NT2/D1 (cell line): ENCODE data around the gene PRRC2A.
A peak's percentile ranks its signal among the peaks of the same experiment; 100 is the strongest.

Experiments used
- DNase-seq: peaks from one replicate; pipeline ENCODE4 v3.0.0-alpha.2; 2011; ENCODE audit warnings: low read depth, low spot score
- H3K27me3 ChIP-seq: 2 replicates; pipeline ENCODE4 v1.6.0; 2011; ENCODE audit warnings: mild to moderate bottlenecking; ENCODE audit not compliant: insufficient read length, insufficient read depth
- H3K36me3 ChIP-seq: 2 replicates; pipeline ENCODE4 v1.6.1; 2011; ENCODE audit warnings: mild to moderate bottlenecking, low read length, mixed read lengths; ENCODE audit not compliant: insufficient read depth, insufficient read length
- H3K4me1 ChIP-seq: 2 replicates; pipeline ENCODE4 v1.5.1; 2011; ENCODE audit not compliant: insufficient read depth, insufficient read length
- H3K4me3 ChIP-seq: 2 replicates; pipeline ENCODE4 v1.5.1; 2011; ENCODE audit warnings: low read depth; ENCODE audit not compliant: insufficient read length
- H3K9ac ChIP-seq: 2 replicates; pipeline ENCODE4 v1.6.0; 2011; ENCODE audit warnings: low read depth; ENCODE audit not compliant: insufficient read length
- H3K9me3 ChIP-seq: 2 replicates; pipeline ENCODE4 v1.5.1; 2011; ENCODE audit warnings: mild to moderate bottlenecking, low read length; ENCODE audit not compliant: insufficient read depth
- SUZ12 ChIP-seq: IDR thresholded peaks from 2 replicates; pipeline ENCODE4 v1.6.1; 2011; ENCODE audit not compliant: insufficient read length, insufficient read depth; ENCODE audit errors: extremely low read depth
- YY1 ChIP-seq: IDR thresholded peaks from 2 replicates; pipeline ENCODE4 v1.6.1; 2011; ENCODE audit not compliant: insufficient read length, insufficient read depth
- ZNF274 ChIP-seq: IDR thresholded peaks from 2 replicates; pipeline ENCODE4 v1.6.1; 2011; ENCODE audit warnings: mild to moderate bottlenecking, low read depth, low read length

Gene PRRC2A

GRCh38 chr6:31676904-31677303 lies 56.4 kb downstream of the PRRC2A start:
- Histone ChIP-seq H3K4me1 (no peaks in the 10 kb centered on the region), H3K9ac (no peak overlapping the region), H3K27me3 (no peaks in the 10 kb centered on the region), H3K9me3 (no peaks in the 10 kb centered on the region), H3K4me3 (no peak overlapping the region), H3K36me3 (peaks cover 21% of the 10 kb centered on the region)
- TF ChIP-seq ZNF274 (no peak), SUZ12 (no peak), YY1 (no peak)
- no peak for DNase-seq

- Histone ChIP-seq H3K9ac (no peak overlapping the region), H3K36me3 (peaks cover 13% of the 10 kb centered on the region), H3K4me3 (no peak overlapping the region), H3K4me1 (no peaks in the 10 kb centered on the region), H3K9me3 (no peaks in the 10 kb centered on the region), H3K27me3 (no peaks in the 10 kb centered on the region)
- TF ChIP-seq ZNF274: no peak
- no peak for TF ChIP-seq YY1
- TF ChIP-seq SUZ12: no peak
- no peak for DNase-seq
Measured at GRCh38 chr6:31677955-31678354, 57.4 kb downstream of the PRRC2A start.

- H3K4me1 ChIP-seq: peaks cover 2% of the 10 kb centered on the region
- no peaks in the 10 kb centered on the region for H3K9me3 ChIP-seq
- TF ChIP-seq ZNF274 (no peak), SUZ12 (no peak), YY1 (no peak)
- H3K27me3 ChIP-seq: no peaks in the 10 kb centered on the region
- peak within 1 kb of the TSS; percentile 45 for H3K4me3 ChIP-seq
- peaks cover 19% of the 10 kb centered on the region for H3K36me3 ChIP-seq
- H3K9ac ChIP-seq: peak within 1 kb of the TSS; percentile 76
- peak; percentile 50 for DNase-seq
Measured at GRCh38 chr6:31680226-31681134, 60.0 kb downstream of the PRRC2A start, which contains the start of gene LY6G5C. Gene LY6G5C, minus strand, starts transcription at chr6:31681067. Its CDS starts 694 bp downstream, at chr6:31680373.

DNA sequence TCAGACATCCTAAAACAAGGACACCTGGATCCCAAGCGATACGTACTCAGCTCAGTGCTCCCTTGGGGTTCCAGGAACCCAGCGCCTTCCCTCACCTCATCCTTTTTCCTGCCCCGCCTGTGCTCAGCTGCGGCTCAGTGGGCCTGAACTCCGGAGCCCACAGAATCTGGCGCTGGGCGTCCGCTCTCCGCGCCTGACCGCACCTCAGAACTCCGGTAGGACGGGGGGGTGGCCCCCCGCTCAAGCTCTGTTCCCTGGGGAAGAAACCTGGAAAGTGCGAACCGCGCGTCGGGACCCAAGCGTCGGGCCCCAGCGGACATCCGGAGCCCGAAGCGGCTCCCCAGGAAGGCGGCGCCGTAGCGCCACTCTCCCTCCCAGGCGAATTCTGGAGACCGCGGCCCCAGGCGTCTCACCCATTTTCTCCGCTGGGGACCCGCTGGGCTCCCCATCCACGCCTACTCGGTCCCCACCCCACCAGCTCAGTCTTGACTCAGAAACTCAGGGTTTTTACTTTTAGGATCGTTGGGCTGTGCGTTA lies 60.7 kb downstream of the PRRC2A start:
- no peak for DNase-seq
- Histone ChIP-seq H3K27me3 (no peaks in the 10 kb centered on the region), H3K4me1 (peaks cover 2% of the 10 kb centered on the region), H3K36me3 (peaks cover 24% of the 10 kb centered on the region), H3K9ac (peak overlapping the region; percentile 76), H3K4me3 (peak overlapping the region; percentile 45), H3K9me3 (no peaks in the 10 kb centered on the region)
- TF ChIP-seq YY1 (no peak), ZNF274 (no peak), SUZ12 (no peak)

DNA sequence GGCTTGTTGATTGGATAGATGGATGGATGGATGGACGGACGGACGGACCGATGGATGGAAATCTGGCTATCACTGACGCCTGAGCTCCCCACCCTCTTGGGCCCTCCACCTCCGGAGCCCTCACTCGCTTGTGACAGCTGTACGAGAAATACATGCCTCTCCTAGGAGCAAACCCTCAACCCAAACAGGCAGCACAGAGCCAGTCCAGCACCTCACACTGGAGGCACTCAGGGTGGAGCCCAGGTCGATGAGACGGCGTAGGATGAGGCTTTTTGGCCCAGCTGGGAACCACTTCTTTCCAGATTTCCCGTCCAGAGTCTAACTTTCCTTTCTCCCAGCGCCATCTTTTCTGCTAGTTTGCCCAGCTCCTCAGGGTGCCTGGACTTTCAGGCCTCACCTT lies 63.1 kb downstream of the PRRC2A start:
- DNase-seq: no peak
- TF ChIP-seq YY1: no peak
- TF ChIP-seq ZNF274: no peak
- TF ChIP-seq SUZ12: no peak
- Histone ChIP-seq H3K9ac (no peak overlapping the region), H3K4me3 (no peak overlapping the region), H3K9me3 (no peaks in the 10 kb centered on the region), H3K27me3 (no peaks in the 10 kb centered on the region), H3K36me3 (peaks cover 48% of the 10 kb centered on the region), H3K4me1 (peaks cover 9% of the 10 kb centered on the region)

DNA sequence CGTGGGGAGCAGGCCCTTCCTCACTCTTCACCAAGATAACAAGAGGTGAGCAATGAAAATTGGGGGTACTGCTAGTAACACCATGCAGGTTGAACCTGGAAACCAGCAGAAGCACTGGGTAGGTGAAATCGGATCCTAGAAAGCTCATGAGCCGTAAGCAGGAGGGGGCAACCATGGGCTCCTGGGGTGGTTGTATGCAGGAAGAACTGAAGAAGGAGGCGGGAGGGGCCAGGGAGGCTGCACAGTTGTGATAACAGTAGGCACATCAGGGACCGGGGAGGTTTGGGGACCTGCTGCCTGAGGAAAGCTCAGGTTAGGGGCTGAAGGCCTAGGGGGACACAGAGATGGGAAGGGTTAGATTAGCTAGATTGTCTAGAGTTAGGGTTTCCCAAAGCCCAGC lies 66.0 kb downstream of the PRRC2A start:
- TF ChIP-seq SUZ12: no peak
- no peak for TF ChIP-seq YY1
- TF ChIP-seq ZNF274: no peak
- H3K9me3 ChIP-seq: no peaks in the 10 kb centered on the region
- no peak for DNase-seq
- H3K27me3 ChIP-seq: no peaks in the 10 kb centered on the region
- peaks cover 69% of the 10 kb centered on the region for H3K36me3 ChIP-seq
- no peak overlapping the region for H3K9ac ChIP-seq
- H3K4me1 ChIP-seq: peaks cover 16% of the 10 kb centered on the region
- H3K4me3 ChIP-seq: no peak overlapping the region

GRCh38 chr6:31687321-31687720 lies 66.8 kb downstream of the PRRC2A start:
- Histone ChIP-seq H3K4me3 (no peak overlapping the region), H3K4me1 (peaks cover 16% of the 10 kb centered on the region), H3K9ac (no peak overlapping the region), H3K36me3 (peaks cover 74% of the 10 kb centered on the region), H3K9me3 (no peaks in the 10 kb centered on the region), H3K27me3 (no peaks in the 10 kb centered on the region)
- no peak for TF ChIP-seq YY1
- no peak for TF ChIP-seq ZNF274
- no peak for TF ChIP-seq SUZ12
- no peak for DNase-seq
